Spleen (tissue), 11 donors: ENCODE results near the gene SHC4. TPM values are rescaled to one million over a fixed set of nuclear protein-coding genes. Genes with fewer than 3 reads are reported as not detected.

ENCODE experiments used
- DNase-seq: peaks from one replicate; pipeline ENCODE4 v3.0.0-alpha.2; 2020
- H3K27ac ChIP-seq, 8 donors: fragments of 200-600 bp; sonication (generic) in 7 of 8; 1 replicate in 4 of 8; 2 replicates in 4 of 8; pipeline versions ENCODE4 v1.5.0 to v1.8.0; 2016 to 2021; ENCODE audit warnings: inconsistent platforms in 4 of 8, mild to moderate bottlenecking in 4 of 8, moderate library complexity in 1 of 8
- H3K27me3 ChIP-seq, 7 donors: fragments of 200-600 bp; sonication (generic) in 6 of 7; replicated peaks in 1 of 7; 1 replicate in 4 of 7; 2 replicates in 3 of 7; pipeline versions ENCODE4 v1.5.0 to v1.8.0; 2016 to 2021; ENCODE audit warnings: inconsistent platforms in 3 of 7, mild to moderate bottlenecking in 1 of 7
- H3K36me3 ChIP-seq, 6 donors: fragments of 200-600 bp; sonication (generic) in 5 of 6; 1 replicate in 4 of 6; 2 replicates in 2 of 6; pipeline versions ENCODE4 v1.5.0 to v1.8.0; 2016 to 2021; ENCODE audit warnings: inconsistent platforms in 2 of 6
- H3K4me1 ChIP-seq, 6 donors: fragments of 200-600 bp; sonication (generic) in 5 of 6; 1 replicate in 3 of 6; 2 replicates in 3 of 6; pipeline versions ENCODE4 v1.5.0 to v1.8.0; 2016 to 2021; ENCODE audit warnings: inconsistent platforms in 3 of 6
- H3K4me3 ChIP-seq, 8 donors: fragments of 200-600 bp; sonication (generic) in 7 of 8; 1 replicate in 4 of 8; 2 replicates in 4 of 8; pipeline versions ENCODE4 v1.5.0 to v1.8.0; 2016 to 2021; ENCODE audit warnings: inconsistent platforms in 4 of 8, mild to moderate bottlenecking in 4 of 8, moderate library complexity in 2 of 8
- H3K9me3 ChIP-seq, 8 donors: fragments of 200-600 bp; sonication (generic) in 7 of 8; 1 replicate in 4 of 8; 2 replicates in 4 of 8; pipeline versions ENCODE4 v1.5.0 to v1.8.0; 2016 to 2021; ENCODE audit warnings: inconsistent platforms in 4 of 8
- CTCF ChIP-seq, 11 experiments: fragments of 200-600 bp in 7 of 11; fragments of 450-650 bp in 4 of 11; sonication (generic) in 4 of 11; IDR thresholded peaks in 8 of 11; conservative IDR thresholded peaks in 3 of 11; 1 replicate in 7 of 11; 2 replicates in 4 of 11; pipeline versions ENCODE4 v1.4.0 to v1.8.0; 2016 to 2021; ENCODE audit warnings: antibody characterized with exemption in 11 of 11, inconsistent platforms in 4 of 11, mild to moderate bottlenecking in 1 of 11
- POLR2A ChIP-seq, 3 donors: fragments of 450-650 bp; IDR thresholded peaks; one replicate each; pipeline ENCODE4 v1.5.1; 2017; ENCODE audit warnings: antibody characterized with exemption in 3 of 3, mild to moderate bottlenecking in 1 of 3
- POLR2AphosphoS5 ChIP-seq, 3 donors: sonication (generic); formaldehyde crosslinking; IDR thresholded peaks; one replicate each; pipeline ENCODE4 v1.5.1; 2017; ENCODE audit warnings: antibody characterized with exemption in 3 of 3
- WGBS, 5 donors: extraction: QIAGEN DNeasy Blood & Tissue Kit in 3 of 5; methylation state at CpG; one replicate each; pipeline versions ENCODE4 v1.1.5 to v1.1.7; 2013 to 2018; 5-methylcytosine and 5-hydroxymethylcytosine counted together
- intact Hi-C: fragments of 100-400 bp; cut with DNase I; formaldehyde crosslinking; loops from one replicate; pipeline ENCODE4 v1.15.0; 2023; ENCODE audit warnings: low total_unique reads
- polyA plus RNA-seq, 3 donors: library from polyadenylated mRNA; stranded (reverse); fragments of 200-250 nt; gene quantifications; one replicate each; pipeline ENCODE4 v1.2.1, GENCODE V29; 2013
- total RNA-seq, 7 donors: library from RNA; depleted of rRNA in 3 of 7; stranded (reverse); fragments of >200 nt in 3 of 7; fragmentation: NEBNext Ultra II Directional in 4 of 7; extraction: Animal tissue kit (Norgen Biotek cat#: 25700) in 4 of 7; gene quantifications; one replicate each; pipeline versions ENCODE4 v1.1.0 to v1.2.1, GENCODE V29; 2016 to 2021
- donor health status: healthy with polysubstance abuse.
- donor health status: DM: no; HTN: no; CAD: no; lungs with moderate emphysema.
- donor health status: DM: no; HTN: no; CAD: no.
- donor health status: Bipolar disorder and iron deficiency.
- donor health status: healthy.
- donor health status: DM: no; HTN: no; CAD: no.
- donor health status: DM: yes; HTN: yes; CAD: no.

Gene SHC4
- total and polyA plus RNA-seq, 10 donors = 0.20 to 0.42 (median 0.27) TPM; not detected in 5

DNA sequence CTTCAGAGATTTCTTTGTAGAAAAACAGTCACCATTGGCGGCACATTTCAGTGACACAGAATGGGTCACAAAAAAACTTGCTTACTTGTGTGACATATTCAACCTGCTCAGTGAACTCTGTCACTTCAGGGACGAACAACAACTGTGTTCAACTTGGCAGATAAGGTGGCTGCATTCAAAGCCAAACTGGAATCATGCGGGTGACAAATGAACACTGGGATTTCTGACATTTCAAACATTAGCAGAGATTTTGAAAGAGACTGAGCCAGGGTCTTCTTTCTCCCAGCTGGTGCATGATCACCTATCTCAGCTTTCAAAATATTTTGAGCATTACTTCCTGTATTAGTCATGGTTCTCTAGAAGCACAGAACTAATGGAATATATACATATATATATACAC is 87.7 kb downstream of the SHC4 start:
- intact Hi-C loops = no loop called here
- TF ChIP-seq POLR2A (IDR thresholded peaks at IDR 0.05) (no peak), CTCF (IDR thresholded peaks at IDR 0.05 in 8 of 11, conservative IDR thresholded peaks at IDR 0.05 in 3 of 11) (no peak), POLR2AphosphoS5 (IDR thresholded peaks at IDR 0.05) (no peak)
- DNase-seq = no peak
- Histone ChIP-seq H3K27ac (no peak overlapping the region), H3K9me3 (no peaks in the 10 kb centered on the region), H3K4me1 (peaks cover 6 to 33% (median 22%) of the 10 kb centered on the region in 6 donors), H3K4me3 (no peak overlapping the region), H3K36me3 (no peaks in the 10 kb centered on the region), H3K27me3 (peaks cover 0 to 8% (median 3%) of the 10 kb centered on the region in 7 donors)
- WGBS, 5 donors = 81 to 92% (median 90%) methylated on average over 3 of the region's 3 CpGs

DNA sequence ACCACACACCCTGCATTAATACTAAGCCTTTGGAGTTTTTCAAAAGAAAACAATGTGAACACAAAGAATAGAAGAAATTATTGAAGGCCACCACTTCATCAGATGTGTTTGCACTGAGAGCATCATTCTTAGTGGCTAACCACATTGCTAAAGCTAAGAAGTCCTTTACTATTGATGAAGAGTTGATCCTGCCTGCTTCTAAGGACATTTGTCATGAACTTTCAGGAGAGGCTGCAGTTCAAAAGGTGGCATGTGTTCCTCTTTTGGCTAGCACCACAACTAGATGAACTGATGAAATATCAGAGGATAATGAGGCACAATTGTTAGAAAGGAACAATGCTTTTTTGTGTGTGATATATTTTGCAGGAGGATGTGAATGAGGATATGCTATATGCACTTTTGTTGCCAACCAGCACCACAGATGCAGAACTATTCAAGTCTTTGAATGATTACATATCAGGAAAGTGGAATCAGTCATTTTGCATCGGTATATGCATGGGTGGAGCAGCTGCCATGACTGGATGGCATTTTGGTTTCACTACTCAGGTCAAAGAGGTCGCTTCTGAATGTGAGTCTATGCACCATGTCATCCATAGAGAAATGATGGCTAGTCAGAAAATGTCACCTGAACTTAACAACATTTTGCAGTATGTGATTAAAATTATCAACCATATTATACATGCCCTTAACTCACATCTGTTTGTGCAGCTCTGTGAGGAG is 88.3 kb downstream of the SHC4 start:
- TF ChIP-seq POLR2AphosphoS5 (IDR thresholded peaks at IDR 0.05) (no peak), CTCF (IDR thresholded peaks at IDR 0.05 in 8 of 11, conservative IDR thresholded peaks at IDR 0.05 in 3 of 11) (no peak), POLR2A (IDR thresholded peaks at IDR 0.05) (no peak)
- H3K4me1 ChIP-seq = peaks cover 6 to 28% (median 21%) of the 10 kb centered on the region in 6 donors
- intact Hi-C loops = no loop called here

GRCh38 chr15:48872632-48873031 is 91.1 kb downstream of the SHC4 start:
- no peak for DNase-seq
- Histone ChIP-seq H3K27me3 (peaks cover 0 to 12% (median 3%) of the 10 kb centered on the region in 7 donors), H3K4me1 (peaks cover 0 to 13% (median 3%) of the 10 kb centered on the region in 6 donors), H3K27ac (no peak overlapping the region), H3K36me3 (no peaks in the 10 kb centered on the region), H3K4me3 (no peak overlapping the region), H3K9me3 (no peaks in the 10 kb centered on the region)
- TF ChIP-seq POLR2AphosphoS5 (IDR thresholded peaks at IDR 0.05) (no peak), CTCF (IDR thresholded peaks at IDR 0.05 in 8 of 11, conservative IDR thresholded peaks at IDR 0.05 in 3 of 11) (no peak), POLR2A (IDR thresholded peaks at IDR 0.05) (no peak)
- 80 to 97% (median 87%) methylated on average over 2 of the region's 2 CpGs for WGBS, 5 donors
- intact Hi-C loops = no loop called here

More for the DNA sequence above, 88.3 kb downstream of the SHC4 start:
- H3K36me3 ChIP-seq = no peaks in the 10 kb centered on the region
- H3K27ac ChIP-seq = no peak overlapping the region
- peaks cover 0 to 8% (median 3%) of the 10 kb centered on the region in 7 donors for H3K27me3 ChIP-seq
- H3K4me3 ChIP-seq = no peak overlapping the region
- no peak for DNase-seq
- 49 to 83% (median 73%) methylated on average over 2 of the region's 2 CpGs for WGBS, 5 donors
- H3K9me3 ChIP-seq = no peaks in the 10 kb centered on the region

- DNase-seq = no peak
- H3K4me1 ChIP-seq = peaks cover 0 to 8% (median 0%) of the 10 kb centered on the region in 6 donors
- no peaks in the 10 kb centered on the region for H3K36me3 ChIP-seq
- intact Hi-C loops = no loop called here
- H3K27ac ChIP-seq = no peak overlapping the region
- no peak overlapping the region for H3K4me3 ChIP-seq
- no peaks in the 10 kb centered on the region for H3K9me3 ChIP-seq
- TF ChIP-seq POLR2AphosphoS5 (IDR thresholded peaks at IDR 0.05) (no peak), POLR2A (IDR thresholded peaks at IDR 0.05) (no peak), CTCF (IDR thresholded peaks at IDR 0.05 in 8 of 11, conservative IDR thresholded peaks at IDR 0.05 in 3 of 11) (no peak)
- peaks cover 0 to 12% (median 3%) of the 10 kb centered on the region in 7 donors for H3K27me3 ChIP-seq
Measured at GRCh38 chr15:48871542-48871941, 92.2 kb downstream of the SHC4 start.
